IMR-90 (cell line): Measurements from ENCODE around the gene MAGI2. TPM values are rescaled to one million over a fixed set of nuclear protein-coding genes. Genes with fewer than 3 reads are reported as not detected.

ENCODE experiments used
- ATAC-seq: fragments of 200-7000 bp; cut with Tn5 transposase; 2 replicates; pipeline ENCODE4 v1.9.1; 2020; ENCODE audit warnings: low read depth, mild to moderate bottlenecking, moderate library complexity
- BruUV-seq: library from RNA; stranded (reverse); fragments of 400-500 nt; replicated peaks from 2 replicates; lab custom pipeline; 2021; lab: Mats Ljungman, UMichigan
- CTCF ChIA-PET: fragments of 300-600 bp; formaldehyde crosslinking; extraction: SDS; loops from one replicate; lab custom pipeline; 2021; ENCODE audit warnings: antibody characterized with exemption; lab: Yijun Ruan, JAX
- POLR2A ChIA-PET: fragments of 300-600 bp; sonication (Branson Sonifier 250); formaldehyde crosslinking; loops from one replicate; lab custom pipeline; 2022; ENCODE audit warnings: antibody characterized with exemption; ENCODE audit not compliant: unreplicated experiment; lab: Charles Lee
- DNase-seq: peaks from one replicate; pipeline ENCODE4 v3.0.0; 2013
- H2AFZ ChIP-seq: replicated peaks from 2 replicates; pipeline ENCODE3; 2013; ENCODE audit warnings: low read length, mild to moderate bottlenecking; ENCODE audit not compliant: poor library complexity
- H2AK5ac ChIP-seq: 2 replicates; pipeline ENCODE4 v1.6.1; 2013; ENCODE audit warnings: low read depth, low read length, inconsistent platforms
- H2AK9ac ChIP-seq: replicated peaks from 2 replicates; pipeline ENCODE3; 2013; ENCODE audit warnings: mild to moderate bottlenecking, low read depth, low read length, moderate library complexity; ENCODE audit not compliant: poor library complexity
- H2BK120ac ChIP-seq: 2 replicates; pipeline ENCODE4 v1.6.1; 2013; ENCODE audit warnings: low read depth, low read length, inconsistent platforms
- H2BK15ac ChIP-seq: 3 replicates; pipeline ENCODE4 v1.6.1; 2013; ENCODE audit warnings: low read depth, low read length, inconsistent platforms
- H2BK20ac ChIP-seq: 2 replicates; pipeline ENCODE4 v1.6.1; 2013; ENCODE audit warnings: low read depth, mild to moderate bottlenecking, inconsistent platforms, low read length, moderate library complexity
- H2BK5ac ChIP-seq: 2 replicates; pipeline ENCODE4 v1.6.1; 2013; ENCODE audit warnings: mild to moderate bottlenecking, low read depth, low read length, inconsistent platforms; ENCODE audit not compliant: poor library complexity, severe bottlenecking
- H3K14ac ChIP-seq: replicated peaks from 2 replicates; pipeline ENCODE4 v1.6.1; 2013; ENCODE audit warnings: low read depth, low read length, inconsistent platforms
- H3K18ac ChIP-seq: 2 replicates; pipeline ENCODE4 v1.6.1; 2013; ENCODE audit warnings: low read depth, low read length, control low read depth
- H3K23ac ChIP-seq: 2 replicates; pipeline ENCODE4 v1.6.1; 2013; ENCODE audit warnings: low read depth, low read length, inconsistent platforms
- H3K27ac ChIP-seq: 2 replicates; pipeline ENCODE4 v1.5.1; 2013; ENCODE audit warnings: mild to moderate bottlenecking, control low read depth, low read length; ENCODE audit not compliant: insufficient read depth
- H3K27me3 ChIP-seq: 2 replicates; pipeline ENCODE4 v1.6.1; 2013; ENCODE audit warnings: low read length; ENCODE audit not compliant: control insufficient read depth, insufficient read depth
- H3K36me3 ChIP-seq: 2 replicates; pipeline ENCODE4 v1.6.1; 2013; ENCODE audit warnings: low read length, mixed read lengths; ENCODE audit not compliant: control insufficient read depth, insufficient read depth
- H3K4ac ChIP-seq: 2 replicates; pipeline ENCODE4 v1.6.1; 2013; ENCODE audit warnings: low read depth, low read length, inconsistent platforms
- H3K4me1 ChIP-seq: 2 replicates; pipeline ENCODE4 v1.6.1; 2013; ENCODE audit warnings: low read length, mixed read lengths; ENCODE audit not compliant: control insufficient read depth, insufficient read depth
- H3K4me2 ChIP-seq: 2 replicates; pipeline ENCODE4 v1.6.1; 2013; ENCODE audit warnings: low read depth, mild to moderate bottlenecking, control low read depth, low read length, moderate library complexity
- H3K4me3 ChIP-seq: 2 replicates; pipeline ENCODE4 v1.5.1; 2013; ENCODE audit warnings: low read depth, mild to moderate bottlenecking, control low read depth, low read length, moderate library complexity; ENCODE audit not compliant: insufficient read depth
- H3K56ac ChIP-seq: 2 replicates; pipeline ENCODE4 v1.6.1; 2013; ENCODE audit warnings: low read length, inconsistent platforms; ENCODE audit not compliant: insufficient read depth; ENCODE audit errors: extremely low read depth
- H3K79me1 ChIP-seq, 2 experiments: 2 replicates each; pipeline ENCODE4 v1.6.1; 2013; ENCODE audit warnings: low read length in 2 of 2, inconsistent platforms in 1 of 2, low read depth in 1 of 2
- H3K9ac ChIP-seq: 2 replicates; pipeline ENCODE4 v1.6.1; 2013; ENCODE audit warnings: low read depth, low read length, control low read depth
- H3K9me1 ChIP-seq: 2 replicates; pipeline ENCODE4 v1.6.1; 2013; ENCODE audit warnings: low read length, inconsistent platforms; ENCODE audit not compliant: insufficient read depth
- H3K9me3 ChIP-seq: 2 replicates; pipeline ENCODE4 v1.6.1; 2013; ENCODE audit warnings: low read length; ENCODE audit not compliant: control insufficient read depth, insufficient read depth
- H4K20me1 ChIP-seq: 2 replicates; pipeline ENCODE4 v1.6.1; 2013; ENCODE audit warnings: low read length, inconsistent platforms; ENCODE audit not compliant: insufficient read depth
- H4K5ac ChIP-seq: 2 replicates; pipeline ENCODE4 v1.6.1; 2013; ENCODE audit warnings: mild to moderate bottlenecking, low read depth, low read length, control low read depth
- H4K8ac ChIP-seq, 2 experiments: 2 replicates each; pipeline ENCODE4 v1.6.1; 2013; ENCODE audit warnings: low read depth in 2 of 2, low read length in 2 of 2, control low read depth in 1 of 2, inconsistent platforms in 1 of 2
- H4K91ac ChIP-seq: 2 replicates; pipeline ENCODE4 v1.6.1; 2013; ENCODE audit warnings: low read depth, low read length, inconsistent platforms; ENCODE audit not compliant: insufficient read depth
- BHLHE40 ChIP-seq: fragments of 150-350 bp; IDR thresholded peaks from 2 replicates; pipeline ENCODE4 v1.6.1; 2016; ENCODE audit warnings: mild to moderate bottlenecking, low read depth, low read length
- CEBPB ChIP-seq: IDR thresholded peaks from 2 replicates; pipeline ENCODE4 v1.6.1; 2012; ENCODE audit warnings: low read depth, low read length, improper control_type of control experiment
- CHD1 ChIP-seq: IDR thresholded peaks from 2 replicates; pipeline ENCODE4 v1.6.1; 2012; ENCODE audit warnings: low read depth, low read length, improper control_type of control experiment
- FOS ChIP-seq: fragments of 150-350 bp; IDR thresholded peaks from 2 replicates; pipeline ENCODE4 v1.6.1; 2016; ENCODE audit warnings: low read depth, low read length
- MAFK ChIP-seq: IDR thresholded peaks from 2 replicates; pipeline ENCODE4 v1.6.1; 2012; ENCODE audit warnings: low read depth, low read length, improper control_type of control experiment
- MAZ ChIP-seq: IDR thresholded peaks from 2 replicates; pipeline ENCODE4 v1.6.1; 2012; ENCODE audit warnings: low read depth, mild to moderate bottlenecking, low read length, improper control_type of control experiment, moderate library complexity, borderline replicate concordance
- MXI1 ChIP-seq: IDR thresholded peaks from 2 replicates; pipeline ENCODE4 v1.6.1; 2012; ENCODE audit warnings: low read depth, mild to moderate bottlenecking, low read length, moderate library complexity, borderline replicate concordance
- NFE2L2 ChIP-seq: fragments of 150-350 bp; IDR thresholded peaks from 2 replicates; pipeline ENCODE4 v1.6.1; 2016; ENCODE audit warnings: low read depth, mild to moderate bottlenecking, low read length
- POLR2A ChIP-seq: IDR thresholded peaks from 2 replicates; pipeline ENCODE4 v1.6.1; 2012; ENCODE audit warnings: mild to moderate bottlenecking, low read depth, low read length
- RAD21 ChIP-seq: IDR thresholded peaks from 2 replicates; pipeline ENCODE4 v1.6.1; 2012; ENCODE audit warnings: low read length, improper control_type of control experiment
- RCOR1 ChIP-seq: IDR thresholded peaks from 2 replicates; pipeline ENCODE4 v1.6.1; 2012; ENCODE audit warnings: mild to moderate bottlenecking, low read length, improper control_type of control experiment; ENCODE audit not compliant: insufficient replicate concordance
- RFX5 ChIP-seq: IDR thresholded peaks from 2 replicates; pipeline ENCODE4 v1.8.0; 2012; ENCODE audit warnings: low read depth, mild to moderate bottlenecking, low read length, moderate library complexity
- SMC3 ChIP-seq: fragments of 150-350 bp; IDR thresholded peaks from 2 replicates; pipeline ENCODE4 v1.6.1; 2016; ENCODE audit warnings: low read depth, mild to moderate bottlenecking, antibody characterized with exemption, low read length, moderate library complexity
- WGBS, 2 experiments: methylation state at CpG; one replicate each; pipeline versions ENCODE4 v1.1.5 to v1.1.7; 2013; ENCODE audit warnings: missing lambda C conversion rate in 2 of 2; ENCODE audit not compliant: insufficient read length in 1 of 2; ENCODE audit errors: extremely low coverage in 2 of 2; 5-methylcytosine and 5-hydroxymethylcytosine counted together
- dilution Hi-C: fragments of 300-500 bp; cut with HindIII; formaldehyde crosslinking; loops from one replicate; pipeline ENCODE4 v1.14.3; 2018; ENCODE audit warnings: low sequenced_read_pairs; ENCODE audit not compliant: unreplicated experiment
- in situ Hi-C: fragments of 300-500 bp; cut with MboI; formaldehyde crosslinking; loops from 3 replicates; pipeline ENCODE4 v1.14.3; 2019; ENCODE audit warnings: low sequenced_read_pairs, inconsistent platforms, mixed read lengths
- intact Hi-C: fragments of 100-400 bp; cut with micrococcal nuclease; formaldehyde crosslinking; loops from 2 replicates; pipeline ENCODE4 v1.10.0; 2022
- polyA plus RNA-seq, 3 experiments: library from polyadenylated mRNA; depleted of rRNA; stranded (reverse); fragments of >200 nt; gene quantifications; 2 replicates each; pipeline ENCODE4 v1.2.3, GENCODE V29; 2012; ENCODE audit warnings: low replicate concordance in 1 of 3
- total RNA-seq: library from RNA; depleted of rRNA; stranded (reverse); fragments of >200 nt; gene quantifications from 2 replicates; pipeline ENCODE4 v1.2.3, GENCODE V29; 2012
- TF ChIP-seq, protein P1 (sequence below): fragments of 150-350 bp; IDR thresholded peaks from 2 replicates; pipeline ENCODE4 v1.6.1; 2016; ENCODE audit warnings: low read depth, mild to moderate bottlenecking, low read length, moderate library complexity, borderline replicate concordance
- TF ChIP-seq, protein P2 (sequence below): fragments of 150-350 bp; IDR thresholded peaks from 2 replicates; pipeline ENCODE4 v1.6.1; 2017; ENCODE audit warnings: mild to moderate bottlenecking, antibody characterized with exemption, low read length, low read depth
- TF ChIP-seq, protein P3 (sequence below): conservative IDR thresholded peaks from 2 replicates; pipeline ENCODE4 v1.5.1; 2012; ENCODE audit warnings: mild to moderate bottlenecking, low read depth, low read length, improper control_type of control experiment

MAGI2 gene
- total and polyA plus RNA-seq, 2 of the 4 experiments (the other 2 are of a cell fraction), result 2.5 to 17.9 TPM

DNA sequence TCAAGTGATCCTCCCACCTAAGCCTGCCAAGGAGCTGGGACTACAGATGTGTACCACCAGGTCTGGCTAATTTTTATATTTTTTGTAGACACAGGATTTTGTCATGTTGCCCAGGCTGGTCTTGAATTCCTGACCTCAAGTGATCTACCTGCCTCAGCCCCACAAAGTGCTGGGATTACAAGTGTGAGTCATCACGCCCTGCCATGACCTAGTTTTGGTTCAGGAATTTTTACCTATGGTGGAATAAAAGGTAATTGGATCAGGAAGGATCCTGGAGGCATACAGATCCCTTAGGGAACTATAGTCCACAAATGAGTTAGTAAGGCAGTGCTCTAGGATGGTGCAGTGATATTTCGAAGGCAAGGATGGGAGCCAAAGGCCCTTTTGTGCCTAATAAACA, 937.0 kb downstream of the MAGI2 start:
- Histone ChIP-seq H3K79me1 (no peaks in the 10 kb centered on the region), H3K18ac (no peak overlapping the region), H2AK5ac (no peak overlapping the region), H3K14ac (no peak overlapping the region), H3K4me3 (no peak overlapping the region), H2BK20ac (no peak overlapping the region), H3K4ac (no peak overlapping the region), H2AK9ac (no peak overlapping the region), H2BK5ac (no peak overlapping the region), H2BK120ac (no peak overlapping the region), H3K9me3 (no peaks in the 10 kb centered on the region), H3K27me3 (no peaks in the 10 kb centered on the region), H3K4me2 (no peak overlapping the region), H3K27ac (no peak overlapping the region), H3K56ac (no peak overlapping the region), H2BK15ac (no peak overlapping the region), H4K20me1 (no peaks in the 10 kb centered on the region), H3K9ac (no peak overlapping the region), H4K8ac (no peak overlapping the region), H2AFZ (no peak overlapping the region), H3K9me1 (no peaks in the 10 kb centered on the region), H3K4me1 (no peaks in the 10 kb centered on the region), H4K91ac (no peak overlapping the region), H4K5ac (no peak overlapping the region), H3K36me3 (no peaks in the 10 kb centered on the region), H3K23ac (no peak overlapping the region)
- POLR2A ChIA-PET, result no interaction called here
- ATAC-seq (no peak), DNase-seq (no peak)
- in situ Hi-C loops (loop anchor here (10.0 kb wide), 2 partner anchors 408 to 658 kb away; no protein-coding TSS in a partner anchor), dilution Hi-C loops (no loop called here), intact Hi-C loops (no loop called here)
- no CpG with 5 or more reads among the region's 2 CpGs for WGBS, 2 experiments
- CTCF ChIA-PET, result no interaction called here
- TF ChIP-seq NFE2L2, result no peak
- TF ChIP-seq, protein P1, sequence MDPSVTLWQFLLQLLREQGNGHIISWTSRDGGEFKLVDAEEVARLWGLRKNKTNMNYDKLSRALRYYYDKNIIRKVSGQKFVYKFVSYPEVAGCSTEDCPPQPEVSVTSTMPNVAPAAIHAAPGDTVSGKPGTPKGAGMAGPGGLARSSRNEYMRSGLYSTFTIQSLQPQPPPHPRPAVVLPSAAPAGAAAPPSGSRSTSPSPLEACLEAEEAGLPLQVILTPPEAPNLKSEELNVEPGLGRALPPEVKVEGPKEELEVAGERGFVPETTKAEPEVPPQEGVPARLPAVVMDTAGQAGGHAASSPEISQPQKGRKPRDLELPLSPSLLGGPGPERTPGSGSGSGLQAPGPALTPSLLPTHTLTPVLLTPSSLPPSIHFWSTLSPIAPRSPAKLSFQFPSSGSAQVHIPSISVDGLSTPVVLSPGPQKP, result no peak
- no peak for TF ChIP-seq SMC3
- no peak for TF ChIP-seq CHD1
- no peak for TF ChIP-seq CEBPB
- no peak for TF ChIP-seq RFX5
- no peak for TF ChIP-seq MAZ
- TF ChIP-seq RAD21, result no peak
- TF ChIP-seq, protein P2, sequence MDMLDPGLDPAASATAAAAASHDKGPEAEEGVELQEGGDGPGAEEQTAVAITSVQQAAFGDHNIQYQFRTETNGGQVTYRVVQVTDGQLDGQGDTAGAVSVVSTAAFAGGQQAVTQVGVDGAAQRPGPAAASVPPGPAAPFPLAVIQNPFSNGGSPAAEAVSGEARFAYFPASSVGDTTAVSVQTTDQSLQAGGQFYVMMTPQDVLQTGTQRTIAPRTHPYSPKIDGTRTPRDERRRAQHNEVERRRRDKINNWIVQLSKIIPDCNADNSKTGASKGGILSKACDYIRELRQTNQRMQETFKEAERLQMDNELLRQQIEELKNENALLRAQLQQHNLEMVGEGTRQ, result no peak
- TF ChIP-seq MAFK, result no peak
- no peak for TF ChIP-seq FOS
- TF ChIP-seq BHLHE40, result no peak
- no peak for TF ChIP-seq RCOR1
- no peak for TF ChIP-seq POLR2A
- TF ChIP-seq, protein P3, sequence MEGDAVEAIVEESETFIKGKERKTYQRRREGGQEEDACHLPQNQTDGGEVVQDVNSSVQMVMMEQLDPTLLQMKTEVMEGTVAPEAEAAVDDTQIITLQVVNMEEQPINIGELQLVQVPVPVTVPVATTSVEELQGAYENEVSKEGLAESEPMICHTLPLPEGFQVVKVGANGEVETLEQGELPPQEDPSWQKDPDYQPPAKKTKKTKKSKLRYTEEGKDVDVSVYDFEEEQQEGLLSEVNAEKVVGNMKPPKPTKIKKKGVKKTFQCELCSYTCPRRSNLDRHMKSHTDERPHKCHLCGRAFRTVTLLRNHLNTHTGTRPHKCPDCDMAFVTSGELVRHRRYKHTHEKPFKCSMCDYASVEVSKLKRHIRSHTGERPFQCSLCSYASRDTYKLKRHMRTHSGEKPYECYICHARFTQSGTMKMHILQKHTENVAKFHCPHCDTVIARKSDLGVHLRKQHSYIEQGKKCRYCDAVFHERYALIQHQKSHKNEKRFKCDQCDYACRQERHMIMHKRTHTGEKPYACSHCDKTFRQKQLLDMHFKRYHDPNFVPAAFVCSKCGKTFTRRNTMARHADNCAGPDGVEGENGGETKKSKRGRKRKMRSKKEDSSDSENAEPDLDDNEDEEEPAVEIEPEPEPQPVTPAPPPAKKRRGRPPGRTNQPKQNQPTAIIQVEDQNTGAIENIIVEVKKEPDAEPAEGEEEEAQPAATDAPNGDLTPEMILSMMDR, result no peak
- no peak for TF ChIP-seq MXI1
- BruUV-seq, result no TSS peak
